Stimulated activated CD4-positive, alpha-beta T cell treated with anti-CD3 and anti-CD28 coated beads, Interleukin-4, amount 100 ng/mL, for 48 hours (primary cell): ENCODE measurements around the gene HPS3.
"Not testable (repeated sequence)": the region's sequence is repeated elsewhere in the genome, so short reads cannot be mapped to it uniquely, and the experiment has no call there.

ENCODE experiments used
- DNase-seq, 2 donors: peaks; one replicate each; pipeline ENCODE4 v3.0.0-alpha.2; 2020; ENCODE audit warnings: low read depth in 2 of 2

The HPS3 gene

DNA sequence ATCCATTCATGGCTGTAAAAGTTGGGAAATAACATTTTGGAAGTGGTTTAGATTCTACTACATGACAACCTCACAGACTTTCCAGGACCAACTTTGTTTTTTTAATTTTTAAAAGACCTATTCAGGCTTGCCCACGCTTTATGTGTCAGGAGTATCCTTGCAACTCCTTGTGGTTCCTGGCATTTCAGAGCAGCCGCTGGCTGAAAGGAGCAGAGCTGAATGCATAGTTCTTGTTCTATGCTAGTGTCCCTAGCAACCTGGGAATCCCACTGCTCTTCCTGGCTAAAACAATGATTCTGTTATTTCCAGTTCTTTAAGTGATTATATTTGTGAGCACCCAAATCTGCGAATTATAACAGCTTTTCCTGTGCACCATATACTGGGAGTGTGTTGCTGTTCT is 57.3 kb downstream of the HPS3 start:
- DNase-seq = no peak

DNA sequence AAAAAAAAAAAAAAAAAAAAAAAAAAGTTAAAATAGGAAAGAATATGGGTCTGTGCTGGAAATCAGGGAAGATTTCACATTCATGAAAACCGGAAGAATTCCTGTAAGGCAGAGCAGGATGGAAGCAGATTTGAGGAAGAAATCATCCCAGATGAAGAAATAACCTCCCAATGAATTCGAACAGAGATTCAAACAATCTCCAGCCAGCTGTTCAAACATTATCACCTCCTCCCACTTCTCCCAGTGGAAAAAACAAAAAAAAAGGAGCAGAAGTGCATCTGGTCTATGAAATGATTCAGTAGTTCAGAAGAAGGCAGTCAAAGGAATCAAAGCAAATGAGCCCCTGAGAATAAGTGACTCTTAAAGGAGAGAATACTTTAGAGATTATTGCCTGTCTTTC is 59.1 kb downstream of the HPS3 start:
- DNase-seq = no peak

DNA sequence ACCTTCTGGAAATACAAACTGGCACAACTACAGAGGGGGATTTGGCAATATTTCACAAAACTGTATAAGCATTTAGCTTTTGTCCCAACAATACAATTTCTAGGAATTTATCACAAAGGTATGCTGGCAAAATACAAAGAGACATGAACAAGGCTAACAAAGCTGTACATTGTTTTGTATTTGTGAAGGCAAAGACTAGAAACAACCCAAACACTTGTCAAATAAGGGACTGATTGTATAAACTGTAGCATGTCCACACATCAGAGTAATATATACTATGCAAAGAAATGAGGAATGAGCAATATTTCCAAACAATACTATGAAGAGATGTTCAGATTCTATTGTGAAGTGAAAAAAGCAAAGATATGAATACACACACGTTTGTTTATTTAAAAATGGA is 65.8 kb downstream of the HPS3 start:
- DNase-seq = no peak

DNA sequence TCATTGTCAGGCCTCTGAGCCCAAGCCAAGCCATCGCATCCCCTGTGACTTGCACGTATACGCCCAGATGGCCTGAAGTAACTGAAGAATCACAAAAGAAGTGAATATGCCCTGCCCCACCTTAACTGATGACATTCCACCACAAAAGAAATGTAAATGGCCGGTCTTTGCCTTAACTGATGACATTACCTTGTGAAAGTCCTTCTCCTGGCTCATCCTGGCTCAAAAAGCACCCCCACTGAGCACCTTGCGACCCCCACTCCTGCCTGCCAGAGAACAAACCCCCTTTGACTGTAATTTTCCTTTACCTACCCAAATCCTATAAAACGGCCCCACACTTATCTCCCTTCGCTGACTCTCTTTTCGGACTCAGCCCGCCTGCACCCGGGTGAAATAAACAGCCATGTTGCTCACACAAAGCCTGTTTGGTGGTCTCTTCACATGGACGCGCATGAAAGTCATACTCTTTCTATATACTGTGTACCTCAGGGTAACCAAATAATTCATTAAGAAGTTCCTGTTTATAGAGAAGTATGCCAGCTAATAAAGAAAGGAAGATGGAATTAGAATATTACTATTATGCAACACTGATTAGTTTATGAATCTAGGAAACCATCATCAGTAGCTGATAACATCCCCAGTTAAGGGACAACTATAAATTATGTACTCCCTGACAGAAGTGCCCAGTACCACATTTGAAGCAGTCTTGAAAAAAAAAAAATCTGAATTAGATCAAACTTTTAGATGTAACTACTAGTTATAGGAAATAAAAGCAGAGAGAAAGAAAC is 67.6 kb downstream of the HPS3 start:
- not testable (repeated sequence) for DNase-seq

DNA sequence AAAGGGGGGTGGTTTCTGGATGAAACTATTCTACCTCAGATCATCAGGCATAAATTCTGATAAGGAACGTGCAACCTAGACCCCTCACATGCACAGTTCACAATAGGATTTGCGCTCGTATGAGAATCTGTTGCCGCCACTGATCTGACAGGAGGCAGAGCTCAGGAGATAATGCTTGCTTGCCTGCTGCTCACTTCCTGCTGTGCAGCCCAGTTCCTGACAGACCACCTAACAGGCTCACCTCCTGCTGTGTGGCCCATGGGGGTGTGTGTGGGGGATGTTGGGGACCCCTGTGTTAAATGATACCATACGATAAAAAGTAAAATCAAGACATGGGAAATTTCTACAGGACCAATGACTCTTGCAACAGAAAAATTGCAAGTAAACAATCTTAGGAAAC is 68.2 kb downstream of the HPS3 start:
- DNase-seq = no peak

DNA sequence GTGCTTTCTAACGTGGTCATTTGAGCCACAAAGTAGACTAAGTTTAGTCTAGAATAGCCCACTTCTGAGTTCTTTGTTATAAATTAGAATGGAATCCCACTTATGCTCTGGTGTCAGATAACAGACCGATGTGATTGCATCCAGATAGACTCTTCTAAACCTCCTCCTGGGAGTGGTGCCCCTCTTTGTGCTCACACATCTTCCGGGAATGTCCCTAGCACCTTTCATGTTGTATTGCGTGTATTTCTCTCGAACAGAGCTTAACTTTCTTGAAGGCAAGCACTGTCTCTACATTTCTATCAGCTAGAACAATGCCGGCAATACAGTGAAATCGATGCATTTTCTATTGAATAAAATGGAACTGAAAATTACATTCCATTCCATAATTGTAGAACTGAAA is 69.2 kb downstream of the HPS3 start:
- no peak for DNase-seq

DNA sequence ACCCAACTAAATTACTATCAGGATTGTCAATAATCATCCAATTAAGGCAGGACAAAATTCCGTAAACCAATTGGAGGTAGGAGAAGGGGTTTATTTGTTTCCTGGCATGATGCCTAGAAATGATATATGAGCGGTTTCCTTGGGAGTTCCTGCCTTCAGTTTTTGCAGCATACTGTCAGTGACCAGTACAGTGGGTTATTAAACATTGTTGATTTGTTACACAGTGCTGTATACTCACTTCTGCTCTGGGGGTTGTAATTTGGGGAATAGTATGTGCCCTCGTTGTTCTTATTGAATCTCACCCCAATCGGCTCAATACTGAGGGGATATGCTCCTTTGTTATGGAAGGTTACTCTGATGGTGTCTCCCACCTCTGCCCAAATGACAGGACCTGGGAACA is 70.0 kb downstream of the HPS3 start:
- no peak for DNase-seq

DNA sequence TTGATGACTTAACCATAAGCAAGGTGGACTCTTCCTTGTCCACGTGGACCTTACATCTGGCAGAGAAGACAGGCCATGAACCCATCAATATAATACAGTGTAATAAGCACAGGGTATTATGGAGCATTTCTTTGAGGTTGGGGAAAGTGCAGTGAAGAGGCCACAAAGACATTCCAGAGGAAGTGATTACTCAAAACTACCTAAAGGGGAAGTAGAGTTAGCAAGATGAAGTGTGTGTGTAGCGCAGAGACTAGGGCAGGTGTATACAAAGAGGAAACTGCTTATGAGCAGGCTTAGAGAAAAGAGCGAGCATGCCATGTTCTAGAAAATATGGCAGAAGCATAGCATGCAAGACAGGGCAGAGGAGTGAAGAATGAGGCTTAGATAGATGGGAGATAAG is 74.3 kb downstream of the HPS3 start:
- DNase-seq = no peak

DNA sequence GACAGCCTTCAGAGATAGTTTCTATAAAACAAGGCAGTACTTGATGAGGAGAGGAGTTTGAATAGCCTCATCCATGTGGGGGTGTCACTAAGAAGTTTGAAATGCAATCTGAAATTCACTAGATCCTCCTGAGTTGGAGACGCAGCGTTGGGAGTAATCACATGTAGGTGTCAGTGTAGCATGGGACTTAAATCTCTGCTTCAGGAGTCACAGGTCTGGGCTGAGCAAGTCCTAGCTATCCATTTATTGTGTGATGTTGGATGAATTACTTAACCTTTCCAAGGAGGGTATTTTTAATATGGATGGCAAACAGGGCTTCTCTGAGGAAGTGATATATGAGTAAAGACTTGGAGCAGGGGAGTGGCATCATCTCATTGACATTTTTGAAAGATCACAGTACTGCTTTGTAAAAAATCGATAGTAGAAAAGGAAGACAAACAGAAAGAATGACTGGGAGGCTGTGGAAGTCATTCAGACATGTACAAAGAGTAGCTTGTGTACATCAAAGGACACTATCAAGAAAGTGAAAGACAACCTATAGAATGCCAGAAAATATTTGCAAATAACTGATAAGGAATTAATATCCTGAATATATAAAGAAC is 75.1 kb downstream of the HPS3 start:
- no peak for DNase-seq

DNA sequence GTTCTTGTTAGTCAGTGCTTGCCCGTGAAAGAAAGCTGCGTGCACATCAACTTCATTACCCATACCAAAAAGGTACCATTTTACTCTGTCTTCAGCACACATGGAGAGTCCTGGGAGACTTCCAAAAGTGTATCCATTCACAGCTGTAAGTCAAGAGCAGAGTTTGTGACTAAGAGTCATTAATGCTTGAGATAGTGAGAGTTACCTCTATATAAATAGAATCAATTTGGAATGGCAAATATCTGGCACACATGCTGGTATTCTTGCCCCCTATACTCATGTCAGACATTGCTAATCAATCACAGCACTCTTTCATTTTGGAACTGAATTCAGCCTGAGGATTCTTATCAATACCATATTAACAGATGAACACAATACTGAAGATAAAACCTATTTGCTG is 78.0 kb downstream of the HPS3 start:
- DNase-seq = no peak

DNA sequence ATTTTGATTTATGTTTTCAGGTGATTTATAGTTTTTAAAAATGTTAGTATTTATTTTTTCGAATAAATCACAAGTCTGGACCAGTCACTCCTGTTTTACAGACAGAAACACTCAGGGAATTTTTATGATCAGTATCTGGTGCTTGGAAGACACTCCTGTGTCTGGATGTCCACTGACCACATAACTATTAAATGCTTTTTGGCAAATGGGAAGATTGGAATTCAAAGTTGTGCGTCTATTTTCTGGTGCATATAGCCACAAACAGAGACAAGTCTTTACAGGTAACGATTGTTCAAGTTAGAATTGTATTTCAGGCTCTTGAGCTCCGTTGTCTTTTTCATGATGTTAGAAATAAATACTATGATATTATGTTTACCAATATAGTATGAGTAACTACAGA is 80.0 kb downstream of the HPS3 start:
- no peak for DNase-seq

DNA sequence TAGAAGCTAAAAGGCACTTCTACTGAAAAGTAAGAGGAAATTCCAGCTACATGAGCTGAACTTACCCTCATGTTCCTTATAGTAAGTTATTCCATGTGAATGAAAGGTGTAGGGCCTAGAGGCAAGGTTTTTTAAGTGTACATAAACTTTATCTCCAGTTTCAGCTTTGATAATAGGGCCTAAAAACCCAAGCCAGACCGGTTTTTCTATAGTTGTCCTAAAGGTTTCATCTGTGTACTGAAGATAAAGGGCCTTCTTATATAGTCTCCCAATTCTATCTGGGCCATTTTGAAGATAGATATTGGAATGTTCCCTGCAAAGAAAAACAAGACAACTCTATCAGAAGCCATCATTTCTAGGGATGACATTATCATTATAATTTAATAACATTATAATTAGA is 82.9 kb downstream of the HPS3 start:
- DNase-seq = no peak

DNA sequence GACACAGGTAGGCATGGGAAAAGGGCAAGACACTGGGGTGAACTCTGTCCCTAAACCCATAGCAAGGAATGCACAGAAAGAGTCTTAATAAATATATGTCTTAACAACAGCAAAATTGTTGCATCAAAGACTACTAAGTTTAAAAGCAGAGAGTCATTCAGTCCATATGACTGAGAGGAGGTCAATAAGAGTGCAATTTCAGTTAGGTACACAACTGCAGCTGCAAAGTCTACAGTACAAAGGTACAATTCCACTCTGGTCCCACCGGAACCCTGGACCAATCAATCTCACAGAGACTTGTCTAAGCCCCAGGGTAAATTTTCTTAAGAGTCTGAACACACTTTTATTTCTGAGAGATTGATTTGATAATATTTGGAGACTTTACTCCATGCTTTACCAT is 85.3 kb downstream of the HPS3 start:
- no peak for DNase-seq

DNA sequence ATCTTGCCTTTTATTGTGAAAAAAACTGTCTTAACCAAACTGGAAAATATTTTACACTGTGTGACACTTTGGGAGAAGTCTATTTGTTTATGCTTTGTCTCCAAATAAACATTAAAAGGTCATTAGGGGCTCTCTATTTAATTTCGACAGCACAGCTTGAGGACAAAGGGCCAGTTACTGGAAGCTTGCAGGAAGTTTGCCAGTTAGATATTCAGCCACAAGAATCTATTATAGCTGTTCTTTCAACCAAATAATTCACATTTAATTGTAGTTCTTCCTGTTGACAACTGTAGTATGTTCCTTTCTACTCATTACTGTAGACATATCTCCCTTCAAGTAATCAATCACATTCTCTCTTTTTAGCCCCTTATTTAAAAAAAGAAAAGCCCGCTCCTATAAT is 86.1 kb downstream of the HPS3 start:
- no peak for DNase-seq

DNA sequence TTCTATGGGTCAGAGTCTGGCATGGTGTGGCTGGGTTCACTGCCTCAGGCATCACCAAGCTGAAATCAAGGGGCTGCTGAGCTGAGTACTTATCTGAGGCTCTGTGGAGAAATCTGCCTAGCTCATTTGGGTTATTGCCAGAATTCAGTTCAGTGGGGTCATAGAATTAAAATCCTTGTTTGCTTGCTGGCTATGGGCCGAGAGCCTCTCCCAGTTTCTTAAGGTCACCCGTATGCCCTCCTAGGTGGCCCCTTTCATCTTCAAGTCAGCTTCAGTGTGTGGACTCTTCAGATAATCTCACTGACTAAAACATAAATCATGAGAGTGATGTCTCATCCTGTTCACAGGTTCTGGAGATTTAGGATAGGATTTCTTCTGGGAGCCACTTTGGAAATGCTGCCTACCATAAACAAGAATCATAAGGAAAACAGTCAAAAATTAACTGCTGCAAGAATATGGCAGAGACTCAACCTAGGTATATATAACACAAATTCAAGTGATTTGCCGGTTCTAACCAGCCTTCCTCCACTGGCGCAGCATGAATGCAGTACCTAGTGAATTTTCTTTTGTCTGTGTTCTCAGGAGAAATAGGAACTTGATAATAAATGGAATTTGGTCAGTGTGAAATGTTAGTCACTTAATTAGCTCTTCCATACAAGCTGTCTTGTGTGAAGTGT is 86.9 kb downstream of the HPS3 start:
- no peak for DNase-seq

DNA sequence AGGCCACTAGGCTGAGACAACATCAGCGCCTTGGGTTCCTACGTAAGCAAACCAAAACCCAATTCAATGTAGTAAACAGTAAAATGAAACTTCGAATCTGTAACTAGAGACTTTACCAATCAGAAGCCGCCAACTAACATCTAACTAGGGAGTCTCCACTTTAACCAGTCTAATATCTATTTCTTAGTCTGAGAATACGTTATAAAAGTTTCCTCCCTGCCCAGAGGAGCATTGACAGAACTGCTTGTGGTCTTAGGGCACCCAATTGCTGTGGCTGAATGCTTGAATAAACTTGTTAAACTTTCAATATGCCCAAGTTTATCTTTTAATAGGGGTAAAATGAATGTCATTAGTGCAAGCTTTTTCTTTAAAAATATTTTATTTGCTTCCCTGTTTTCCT is 87.9 kb downstream of the HPS3 start:
- no peak for DNase-seq

DNA sequence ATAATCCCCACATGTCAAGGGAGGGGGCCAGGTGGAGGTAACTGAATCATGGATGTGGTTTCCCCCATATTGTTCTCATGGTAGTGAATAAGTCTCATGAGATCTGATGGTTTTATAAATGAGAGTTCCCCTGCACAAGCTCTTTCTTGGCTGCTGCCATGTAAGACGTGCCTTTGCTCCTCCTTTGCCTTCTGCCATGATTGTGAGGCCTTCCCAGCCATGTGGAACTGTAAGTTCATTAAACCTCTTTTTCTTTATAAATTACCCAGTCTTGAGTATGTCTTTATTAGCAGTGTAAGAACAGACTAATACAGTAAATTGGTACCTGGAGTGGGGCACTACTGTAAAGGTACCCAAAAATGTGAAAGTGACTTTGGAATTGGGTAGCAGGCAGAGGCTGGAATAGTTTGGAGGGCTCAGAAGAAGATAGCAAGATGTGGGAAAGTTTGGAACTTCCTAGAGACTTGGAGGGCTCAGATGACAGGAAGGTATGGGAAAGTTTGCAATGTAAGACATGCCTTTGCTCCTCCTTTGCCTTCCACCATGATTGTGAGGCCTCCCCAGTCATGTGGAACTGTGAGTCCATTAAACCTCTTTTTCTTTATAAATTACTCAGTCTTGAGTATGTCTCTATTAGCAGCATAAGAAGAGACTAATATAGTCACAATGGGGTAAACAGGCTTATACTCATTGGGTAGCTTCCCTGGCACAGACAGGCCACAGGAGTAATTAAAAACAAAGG is 90.1 kb downstream of the HPS3 start:
- DNase-seq = not testable (repeated sequence)

DNA sequence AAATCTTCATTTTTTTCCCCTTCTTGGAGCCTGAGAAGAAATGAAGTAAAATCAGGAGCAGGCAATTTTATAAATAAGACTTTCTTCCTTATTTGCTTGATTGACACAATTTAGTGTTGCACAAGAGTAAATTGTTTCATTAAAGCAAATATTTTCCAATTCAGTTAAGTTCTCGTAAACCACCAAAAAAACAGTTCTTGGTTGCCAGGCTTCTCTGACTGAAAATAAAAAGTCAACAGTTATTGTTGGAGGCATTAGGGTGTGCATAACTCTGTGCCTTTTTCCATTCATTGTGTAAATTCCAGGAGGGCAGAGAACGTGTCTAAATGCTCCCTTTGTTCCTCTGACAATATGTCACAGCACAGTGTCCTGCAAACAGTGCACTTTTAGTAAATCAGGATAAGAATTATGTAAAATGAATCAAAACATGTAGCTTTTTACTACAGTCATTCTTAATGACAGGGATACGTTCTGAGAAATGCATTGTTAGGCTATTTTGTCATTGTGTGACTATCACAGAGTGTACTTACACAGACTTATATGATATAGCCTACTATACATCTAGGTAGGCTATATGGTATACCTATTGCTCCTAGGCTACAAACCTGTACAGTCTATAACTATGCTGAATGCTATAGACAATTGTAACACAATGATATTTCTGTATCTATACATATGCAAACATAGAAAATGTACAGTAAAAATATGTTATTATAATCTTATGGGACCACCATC is 92.5 kb downstream of the HPS3 start, which contains the start of gene CP:
Gene CP (minus strand): TSS at position 47 of the 735 bp plus-strand sequence. CDS start 37 bp downstream, at position 10.
- no peak for DNase-seq
